GM19023 (cell line): ENCODE data around the gene HUWE1.
"Not testable (repeated sequence)": the region's sequence is repeated elsewhere in the genome, so short reads cannot be mapped to it uniquely, and the experiment has no call there.

Experiments
- ATAC-seq: cut with Tn5 transposase; IDR thresholded peaks from one replicate; pipeline ENCODE4 v1.9.1; 2021; ENCODE audit warnings: mild to moderate bottlenecking, moderate library complexity; ENCODE audit not compliant: unreplicated experiment

The HUWE1 gene

GRCh38 chrX:53526999-53527398 is 159.5 kb downstream of the HUWE1 start:
- no peak for ATAC-seq

GRCh38 chrX:53511322-53511721 is 175.2 kb downstream of the HUWE1 start:
- no peak for ATAC-seq

- not testable (repeated sequence) for ATAC-seq
Measured at GRCh38 chrX:53504035-53504434, 182.5 kb downstream of the HUWE1 start.

DNA sequence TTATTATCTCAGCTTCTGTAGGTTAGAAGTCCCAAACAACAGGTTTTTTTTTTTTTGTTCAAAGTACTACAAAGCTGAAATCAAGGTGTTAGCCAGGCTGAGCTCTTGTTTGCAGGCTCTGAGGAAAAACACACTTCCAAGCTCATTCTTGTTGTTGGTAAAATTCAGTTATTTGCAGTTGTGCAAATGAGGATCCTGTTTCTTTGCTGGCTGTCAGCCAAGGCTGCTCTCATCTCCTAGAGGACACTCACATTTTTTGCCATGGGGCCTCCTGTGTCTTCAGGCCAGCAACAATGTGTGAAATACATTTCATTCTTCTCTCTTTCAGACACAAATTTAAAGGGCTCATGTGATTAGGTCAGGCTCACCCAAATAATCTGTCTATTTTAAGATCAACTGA is 192.1 kb downstream of the HUWE1 start:
- no peak for ATAC-seq

DNA sequence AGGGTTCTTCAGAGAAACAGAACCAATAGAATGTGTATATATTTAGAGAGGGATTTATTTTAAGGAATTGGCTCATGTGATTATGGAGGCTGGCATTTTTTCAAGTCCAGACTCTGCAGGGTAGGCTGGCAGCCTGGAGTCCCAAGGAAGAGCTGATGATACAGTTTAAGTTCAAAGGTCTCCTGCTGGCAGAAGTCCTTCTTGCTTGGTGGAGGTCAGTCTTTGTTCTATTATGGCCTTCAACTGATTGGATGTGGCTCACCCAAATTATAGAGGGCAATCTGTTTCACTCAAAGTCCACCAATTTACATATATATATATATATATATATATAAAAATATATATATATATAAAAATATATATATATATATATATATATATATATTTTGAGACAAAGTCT is 200.2 kb downstream of the HUWE1 start:
- ATAC-seq, result no peak

- ATAC-seq, result no peak
Measured at GRCh38 chrX:53483838-53484405, 202.6 kb downstream of the HUWE1 start.

- no peak for ATAC-seq
Measured at GRCh38 chrX:53483416-53483815, 203.1 kb downstream of the HUWE1 start.
